HL-60 (cell line): ENCODE data around the gene TANGO2.

Experiments
- DNase-seq, 2 experiments: peaks; one replicate each; pipeline ENCODE4 v3.0.0-alpha.2; 2010 to 2020; ENCODE audit warnings: low read depth in 1 of 2, low spot score in 1 of 2
- H3K27ac ChIP-seq: fragments of 250-450 bp; sonication (Bioruptor Pico); replicated peaks from 2 replicates; pipeline ENCODE4 v1.5.1; 2020; ENCODE audit warnings: mild to moderate bottlenecking, moderate library complexity
- H3K27me3 ChIP-seq: fragments of 250-450 bp; sonication (Bioruptor Pico); 2 replicates; pipeline ENCODE4 v1.5.1; 2021; ENCODE audit warnings: mild to moderate bottlenecking, moderate library complexity; ENCODE audit not compliant: insufficient read depth, poor library complexity, severe bottlenecking
- H3K4me3 ChIP-seq: replicated peaks from 2 replicates; pipeline ENCODE4 v1.5.1; 2011; ENCODE audit warnings: mild to moderate bottlenecking, control low read depth, low read length; ENCODE audit not compliant: insufficient read depth
- GABPA ChIP-seq: IDR thresholded peaks from 2 replicates; pipeline ENCODE4 v1.6.1; 2012; ENCODE audit warnings: low read depth
- POLR2AphosphoS5 ChIP-seq: IDR thresholded peaks from 2 replicates; pipeline ENCODE4 v1.6.1; 2012; ENCODE audit warnings: low read depth
- SPI1 ChIP-seq: IDR thresholded peaks from 2 replicates; pipeline ENCODE4 v1.6.1; 2012; ENCODE audit warnings: low read depth, mild to moderate bottlenecking, borderline replicate concordance
- TF ChIP-seq, protein P1 (sequence below): IDR thresholded peaks from one replicate; pipeline ENCODE4 v1.5.1; 2011; ENCODE audit warnings: low read length, control low read depth, inconsistent platforms; ENCODE audit not compliant: insufficient read depth
- TF ChIP-seq, protein P2 (sequence below): IDR thresholded peaks from 2 replicates; pipeline ENCODE4 v1.6.1; 2012; ENCODE audit warnings: low read depth; ENCODE audit not compliant: insufficient replicate concordance

TANGO2 gene

DNA sequence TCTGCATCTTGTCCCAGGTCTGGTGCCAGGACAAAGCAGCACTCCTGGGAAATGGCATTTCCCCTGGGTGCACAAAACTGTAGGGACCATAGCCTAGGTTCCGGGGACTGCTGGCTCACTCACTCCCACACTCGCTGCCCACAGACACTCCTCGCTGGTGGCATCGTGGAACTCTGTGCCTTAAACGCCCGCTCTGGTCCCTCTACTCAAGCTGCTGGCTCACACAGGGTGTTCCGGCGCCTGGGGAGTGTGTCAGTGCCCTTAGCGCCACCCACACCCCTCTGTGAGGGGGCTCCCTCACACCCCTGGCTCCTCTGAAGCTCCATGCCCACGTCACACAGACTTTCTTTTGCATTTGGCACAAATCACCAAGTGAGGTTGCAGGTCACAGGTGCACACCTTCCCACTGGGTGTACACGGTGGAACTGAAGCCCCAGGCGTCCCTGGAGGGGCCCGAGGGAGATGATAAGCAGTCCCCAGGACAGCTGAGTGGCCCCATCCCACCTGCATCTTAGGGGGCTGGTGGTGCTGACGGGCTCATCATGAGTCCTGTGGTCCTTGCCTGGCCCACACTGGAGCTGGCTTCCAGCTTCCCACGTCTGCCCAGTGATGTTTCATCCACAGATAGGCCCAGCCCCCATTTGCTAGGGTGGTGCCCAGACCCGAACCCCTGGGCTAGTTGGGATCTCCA is 35.9 kb downstream of the TANGO2 start:
- no peak for DNase-seq
- H3K27ac ChIP-seq, result no peak overlapping the region
- TF ChIP-seq, protein P1, sequence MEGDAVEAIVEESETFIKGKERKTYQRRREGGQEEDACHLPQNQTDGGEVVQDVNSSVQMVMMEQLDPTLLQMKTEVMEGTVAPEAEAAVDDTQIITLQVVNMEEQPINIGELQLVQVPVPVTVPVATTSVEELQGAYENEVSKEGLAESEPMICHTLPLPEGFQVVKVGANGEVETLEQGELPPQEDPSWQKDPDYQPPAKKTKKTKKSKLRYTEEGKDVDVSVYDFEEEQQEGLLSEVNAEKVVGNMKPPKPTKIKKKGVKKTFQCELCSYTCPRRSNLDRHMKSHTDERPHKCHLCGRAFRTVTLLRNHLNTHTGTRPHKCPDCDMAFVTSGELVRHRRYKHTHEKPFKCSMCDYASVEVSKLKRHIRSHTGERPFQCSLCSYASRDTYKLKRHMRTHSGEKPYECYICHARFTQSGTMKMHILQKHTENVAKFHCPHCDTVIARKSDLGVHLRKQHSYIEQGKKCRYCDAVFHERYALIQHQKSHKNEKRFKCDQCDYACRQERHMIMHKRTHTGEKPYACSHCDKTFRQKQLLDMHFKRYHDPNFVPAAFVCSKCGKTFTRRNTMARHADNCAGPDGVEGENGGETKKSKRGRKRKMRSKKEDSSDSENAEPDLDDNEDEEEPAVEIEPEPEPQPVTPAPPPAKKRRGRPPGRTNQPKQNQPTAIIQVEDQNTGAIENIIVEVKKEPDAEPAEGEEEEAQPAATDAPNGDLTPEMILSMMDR, result no peak
- no peak for TF ChIP-seq POLR2AphosphoS5
- no peak for TF ChIP-seq SPI1
- TF ChIP-seq, protein P2, sequence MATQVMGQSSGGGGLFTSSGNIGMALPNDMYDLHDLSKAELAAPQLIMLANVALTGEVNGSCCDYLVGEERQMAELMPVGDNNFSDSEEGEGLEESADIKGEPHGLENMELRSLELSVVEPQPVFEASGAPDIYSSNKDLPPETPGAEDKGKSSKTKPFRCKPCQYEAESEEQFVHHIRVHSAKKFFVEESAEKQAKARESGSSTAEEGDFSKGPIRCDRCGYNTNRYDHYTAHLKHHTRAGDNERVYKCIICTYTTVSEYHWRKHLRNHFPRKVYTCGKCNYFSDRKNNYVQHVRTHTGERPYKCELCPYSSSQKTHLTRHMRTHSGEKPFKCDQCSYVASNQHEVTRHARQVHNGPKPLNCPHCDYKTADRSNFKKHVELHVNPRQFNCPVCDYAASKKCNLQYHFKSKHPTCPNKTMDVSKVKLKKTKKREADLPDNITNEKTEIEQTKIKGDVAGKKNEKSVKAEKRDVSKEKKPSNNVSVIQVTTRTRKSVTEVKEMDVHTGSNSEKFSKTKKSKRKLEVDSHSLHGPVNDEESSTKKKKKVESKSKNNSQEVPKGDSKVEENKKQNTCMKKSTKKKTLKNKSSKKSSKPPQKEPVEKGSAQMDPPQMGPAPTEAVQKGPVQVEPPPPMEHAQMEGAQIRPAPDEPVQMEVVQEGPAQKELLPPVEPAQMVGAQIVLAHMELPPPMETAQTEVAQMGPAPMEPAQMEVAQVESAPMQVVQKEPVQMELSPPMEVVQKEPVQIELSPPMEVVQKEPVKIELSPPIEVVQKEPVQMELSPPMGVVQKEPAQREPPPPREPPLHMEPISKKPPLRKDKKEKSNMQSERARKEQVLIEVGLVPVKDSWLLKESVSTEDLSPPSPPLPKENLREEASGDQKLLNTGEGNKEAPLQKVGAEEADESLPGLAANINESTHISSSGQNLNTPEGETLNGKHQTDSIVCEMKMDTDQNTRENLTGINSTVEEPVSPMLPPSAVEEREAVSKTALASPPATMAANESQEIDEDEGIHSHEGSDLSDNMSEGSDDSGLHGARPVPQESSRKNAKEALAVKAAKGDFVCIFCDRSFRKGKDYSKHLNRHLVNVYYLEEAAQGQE, result no peak
- no peak for TF ChIP-seq GABPA
- no peaks in the 10 kb centered on the region for H3K27me3 ChIP-seq
- H3K4me3 ChIP-seq, result no peak overlapping the region

DNA sequence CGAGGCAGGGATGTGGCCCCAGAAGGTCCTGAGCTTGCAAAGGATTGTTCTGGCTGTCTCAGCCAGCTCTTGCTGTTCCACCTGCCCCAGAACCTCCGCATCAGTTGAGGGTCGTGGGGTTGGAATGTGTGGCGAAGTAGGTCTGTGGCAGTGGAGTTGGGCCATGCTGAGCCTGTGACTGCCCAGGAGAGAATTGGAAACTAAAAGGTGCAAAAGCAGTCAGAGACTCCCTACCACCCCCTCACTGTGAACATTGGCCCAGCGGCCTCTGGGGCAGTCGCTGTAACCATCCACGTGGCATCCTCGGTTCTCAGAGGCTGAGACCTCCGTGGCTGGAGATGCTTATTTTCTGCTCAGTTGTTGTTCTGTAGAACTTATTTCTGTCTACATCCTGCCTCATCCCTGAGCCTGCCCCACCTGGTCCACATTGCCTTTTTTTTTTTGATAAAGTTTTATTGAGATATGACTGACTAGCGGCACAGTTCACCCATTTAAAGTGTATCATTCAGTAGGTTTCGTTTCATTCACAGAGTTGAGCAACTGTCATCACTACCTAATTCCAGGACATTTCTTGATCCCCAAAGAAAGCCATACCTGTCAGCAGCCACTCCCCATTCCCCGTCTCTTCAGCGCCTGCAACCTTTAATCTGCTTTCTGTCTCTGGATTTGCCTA is 36.8 kb downstream of the TANGO2 start:
- TF ChIP-seq, protein P2, result no peak
- no peak for TF ChIP-seq POLR2AphosphoS5
- TF ChIP-seq SPI1, result no peak
- TF ChIP-seq, protein P1, result no peak
- no peak for TF ChIP-seq GABPA
- no peak for DNase-seq
- Histone ChIP-seq H3K27ac (no peak overlapping the region), H3K27me3 (no peaks in the 10 kb centered on the region), H3K4me3 (no peak overlapping the region)

DNA sequence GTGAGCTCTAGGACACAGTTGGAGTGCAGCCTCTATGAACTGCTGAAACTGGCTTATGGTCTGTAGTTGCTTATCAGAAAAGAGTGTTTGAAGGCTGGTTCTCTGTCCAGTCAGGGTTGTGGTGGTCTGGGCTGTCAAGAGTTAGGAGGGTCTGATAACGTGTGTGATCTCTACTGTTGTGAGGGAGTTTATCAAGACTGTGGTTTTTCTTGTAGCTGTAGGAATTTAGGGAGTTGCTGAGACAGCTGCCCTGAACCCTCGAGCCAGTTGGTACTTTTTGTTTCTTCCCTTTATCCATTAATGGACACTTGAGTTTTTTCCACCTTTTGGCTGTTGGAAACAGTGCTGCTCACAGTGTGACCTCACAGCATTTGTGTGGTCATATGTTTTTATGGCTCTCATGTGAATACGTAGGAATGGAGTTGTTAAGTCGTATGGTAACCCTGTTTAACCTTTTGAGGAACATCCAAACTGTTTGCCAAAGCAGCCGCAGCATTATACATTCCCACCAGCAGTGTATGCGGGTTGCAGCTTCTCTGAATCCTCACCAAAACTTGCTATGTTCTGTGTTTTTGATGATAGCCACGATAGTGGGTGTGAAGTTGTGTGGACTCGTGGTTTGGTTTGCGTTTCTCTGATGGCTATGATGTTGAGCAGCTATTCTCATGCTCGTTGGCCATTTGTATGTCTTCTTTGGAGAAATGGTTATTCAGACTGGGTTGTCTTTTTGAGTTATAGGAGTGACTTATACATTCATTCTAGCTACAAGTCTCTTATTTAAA is 38.3 kb downstream of the TANGO2 start:
- Histone ChIP-seq H3K27me3 (no peaks in the 10 kb centered on the region), H3K27ac (no peak overlapping the region), H3K4me3 (no peak overlapping the region)
- no peak for DNase-seq
- TF ChIP-seq, protein P2, result no peak
- no peak for TF ChIP-seq SPI1
- TF ChIP-seq POLR2AphosphoS5, result no peak
- TF ChIP-seq, protein P1, result no peak
- no peak for TF ChIP-seq GABPA
